HG03045 (cell line): ENCODE results near the gene BTBD6.
"Not testable (repeated sequence)": the region's sequence is repeated elsewhere in the genome, so short reads cannot be mapped to it uniquely, and the experiment has no call there.

ENCODE experiments used
- ATAC-seq: cut with Tn5 transposase; IDR thresholded peaks from one replicate; pipeline ENCODE4 v1.9.1; 2021; ENCODE audit warnings: mild to moderate bottlenecking, moderate library complexity; ENCODE audit not compliant: unreplicated experiment

The BTBD6 gene

DNA sequence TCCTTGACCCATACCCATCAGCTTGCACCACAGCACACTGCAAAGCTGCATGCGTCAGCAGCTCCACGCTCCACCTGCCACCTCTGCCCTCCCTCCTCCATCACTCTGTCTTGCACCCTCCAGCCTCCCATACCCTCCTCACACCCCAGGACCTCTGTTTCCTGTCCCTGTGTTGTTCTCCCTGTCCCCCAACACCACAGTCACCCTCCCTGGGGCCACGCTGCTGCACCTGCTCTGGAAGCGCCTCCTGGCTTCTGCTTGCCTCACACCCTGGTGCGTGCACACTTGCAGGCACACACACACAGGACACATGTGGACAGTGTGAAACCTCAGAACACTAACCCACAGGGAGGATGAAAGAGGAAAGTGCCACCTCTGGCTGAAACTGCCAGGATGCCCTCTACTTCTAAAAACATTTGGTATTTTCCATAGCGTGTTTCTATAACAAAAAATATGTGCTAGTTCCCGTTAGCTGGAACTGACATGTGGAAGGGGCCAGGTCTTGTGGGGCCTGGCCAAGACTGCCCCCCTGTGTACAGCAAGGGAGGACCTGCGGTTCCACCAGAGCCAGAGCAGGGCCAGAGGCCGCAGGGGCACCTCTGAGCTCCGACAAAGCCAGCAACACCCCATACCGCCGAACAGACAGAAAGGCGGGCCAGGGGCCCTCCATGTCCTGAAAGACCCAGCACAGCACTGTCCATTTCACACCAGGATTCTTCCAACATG, 42.5 kb downstream of the BTBD6 start:
- ATAC-seq: no peak

GRCh38 chr14:105292826-105293711, 44.7 kb downstream of the BTBD6 start:
- ATAC-seq: no peak

DNA sequence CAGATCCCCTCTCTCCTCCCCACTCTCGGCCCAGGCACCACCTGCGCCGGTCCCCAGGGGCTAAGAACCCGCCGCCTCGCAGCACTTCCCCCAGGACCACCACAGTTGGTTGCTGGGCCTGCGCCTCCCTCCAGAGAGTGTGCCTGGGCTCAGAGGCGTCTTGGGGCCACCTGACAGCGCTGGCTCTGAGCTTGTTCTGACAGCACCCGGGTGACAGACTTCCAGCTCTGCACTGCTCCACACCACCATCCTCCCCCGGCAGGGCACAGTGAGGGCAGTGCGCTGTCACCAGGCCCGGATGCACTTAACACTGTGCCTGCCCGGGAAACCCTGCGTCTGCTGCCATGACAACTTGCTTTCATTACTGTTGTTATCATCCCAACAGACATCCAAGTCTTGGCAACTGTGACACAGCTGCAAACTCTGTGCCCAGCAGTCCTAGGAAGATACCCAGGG, 45.8 kb downstream of the BTBD6 start:
- ATAC-seq: no peak

GRCh38 chr14:105297311-105297710, 49.0 kb downstream of the BTBD6 start:
- ATAC-seq: not testable (repeated sequence)

DNA sequence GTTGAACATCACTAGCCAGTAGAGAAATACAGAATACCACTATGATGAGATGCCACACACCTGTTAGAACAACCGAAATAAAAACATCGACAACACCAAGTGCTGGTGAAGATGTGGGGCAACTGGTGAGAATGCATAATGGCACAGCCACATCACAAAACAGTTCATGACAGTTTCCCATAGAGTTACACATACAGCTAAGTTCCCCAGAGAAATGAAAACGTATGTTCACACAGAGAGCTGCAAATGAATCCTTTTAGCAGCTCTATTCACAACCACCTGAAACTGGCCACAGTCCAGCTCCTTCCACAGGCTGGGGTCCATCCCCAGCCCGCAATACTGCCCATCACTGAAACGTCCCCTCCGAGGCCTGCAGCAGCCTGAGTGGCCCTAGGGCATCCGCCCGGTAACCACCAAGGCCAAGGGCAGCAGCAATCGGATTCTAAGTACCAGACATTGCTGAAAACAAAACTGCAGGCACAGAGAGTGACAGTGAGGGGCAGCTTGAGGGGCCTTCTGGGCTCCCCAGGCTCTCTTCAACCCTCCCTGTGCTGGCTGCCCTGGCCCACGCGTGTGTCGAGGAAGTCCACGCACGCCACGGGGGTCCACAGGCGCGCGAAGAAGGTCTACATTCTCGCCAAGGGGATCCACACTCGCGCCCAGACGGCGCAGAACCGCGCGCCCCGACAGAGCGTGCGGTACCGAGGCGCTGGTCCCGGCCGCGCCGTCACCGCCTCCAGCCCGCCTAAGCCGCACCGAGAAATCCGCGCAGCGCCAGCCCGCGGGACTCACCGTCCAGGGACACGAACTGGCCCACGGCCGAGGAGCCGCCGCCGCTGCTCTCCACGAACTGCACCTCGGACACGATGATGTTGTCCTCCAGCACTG, 51.6 kb downstream of the BTBD6 start:
- ATAC-seq: peak; percentile 22
